Left ventricle myocardium inferior (tissue), 1 donor: ENCODE measurements around the gene LRRC25. TPM values are rescaled to one million over a fixed set of nuclear protein-coding genes. Genes with fewer than 3 reads are reported as not detected.
"Not testable (repeated sequence)": the region's sequence is repeated elsewhere in the genome, so short reads cannot be mapped to it uniquely, and the experiment has no call there.

Source experiments
- DNase-seq: peaks from one replicate; pipeline ENCODE4 v3.0.0-alpha.2; 2020
- H3K27ac ChIP-seq: fragments of 200-600 bp; replicated peaks from 2 replicates; pipeline ENCODE4 v1.8.0; 2021
- H3K27me3 ChIP-seq: fragments of 200-600 bp; 2 replicates; pipeline ENCODE4 v1.8.0; 2021; ENCODE audit warnings: low read depth
- H3K36me3 ChIP-seq: fragments of 200-600 bp; 2 replicates; pipeline ENCODE4 v1.8.0; 2021
- H3K4me1 ChIP-seq: fragments of 200-600 bp; 2 replicates; pipeline ENCODE4 v1.8.0; 2021
- H3K4me3 ChIP-seq: fragments of 200-600 bp; 2 replicates; pipeline ENCODE4 v1.8.0; 2021; ENCODE audit warnings: mild to moderate bottlenecking, moderate library complexity
- H3K9me3 ChIP-seq: fragments of 200-600 bp; replicated peaks from 2 replicates; pipeline ENCODE4 v1.8.0; 2021
- intact Hi-C: fragments of 100-400 bp; cut with micrococcal nuclease; formaldehyde crosslinking; loops from one replicate; pipeline ENCODE4 v1.11.0; 2022
- total RNA-seq: library from RNA; stranded (reverse); fragmentation: NEBNext Ultra II Directional; extraction: Animal tissue kit (Norgen Biotek cat#: 25700); gene quantifications from one replicate; pipeline ENCODE4 v1.2.1, GENCODE V29; 2021
- TF ChIP-seq, protein P1 (sequence below): fragments of 200-600 bp; IDR thresholded peaks from 2 replicates; pipeline ENCODE4 v1.8.0; 2021; ENCODE audit warnings: antibody characterized with exemption, mild to moderate bottlenecking, borderline replicate concordance
- donor health status: DM: no; HTN: yes; CAD: no; lungs with severe emphysema.

LRRC25 gene
- total RNA-seq, 1 donor from 2014 or later: 2.4 TPM

DNA sequence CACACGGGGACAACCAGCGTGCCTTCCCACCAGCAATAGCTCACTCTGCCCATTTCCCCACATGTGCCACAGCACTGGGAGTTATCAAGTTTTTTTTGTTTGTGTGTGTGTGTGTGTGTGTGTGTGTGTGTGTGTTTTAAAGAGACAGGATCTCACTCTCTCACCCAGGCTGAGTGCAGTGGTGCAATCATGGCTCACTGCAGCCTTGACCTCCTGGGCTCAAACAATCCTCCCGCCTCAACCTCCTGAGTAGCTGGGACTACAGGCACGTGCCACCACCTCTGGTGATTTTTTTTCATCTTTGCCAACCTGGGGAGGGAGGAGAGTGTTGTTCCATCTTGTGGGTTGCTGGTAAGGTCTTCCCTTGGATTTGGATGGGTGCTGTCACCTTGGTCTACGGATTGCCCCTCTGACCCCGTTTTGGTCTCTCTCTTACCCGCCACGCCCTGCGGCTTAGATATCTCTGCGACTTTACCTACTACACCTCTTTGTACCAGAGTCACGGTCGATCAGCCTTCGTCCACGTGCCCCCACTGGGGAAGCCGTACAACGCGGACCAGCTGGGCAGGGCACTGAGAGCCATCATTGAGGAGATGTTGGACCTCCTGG lies 34.4 kb downstream of the LRRC25 start:
- H3K36me3 ChIP-seq: peaks cover 54% of the 10 kb centered on the region
- intact Hi-C loops: no loop called here

DNA sequence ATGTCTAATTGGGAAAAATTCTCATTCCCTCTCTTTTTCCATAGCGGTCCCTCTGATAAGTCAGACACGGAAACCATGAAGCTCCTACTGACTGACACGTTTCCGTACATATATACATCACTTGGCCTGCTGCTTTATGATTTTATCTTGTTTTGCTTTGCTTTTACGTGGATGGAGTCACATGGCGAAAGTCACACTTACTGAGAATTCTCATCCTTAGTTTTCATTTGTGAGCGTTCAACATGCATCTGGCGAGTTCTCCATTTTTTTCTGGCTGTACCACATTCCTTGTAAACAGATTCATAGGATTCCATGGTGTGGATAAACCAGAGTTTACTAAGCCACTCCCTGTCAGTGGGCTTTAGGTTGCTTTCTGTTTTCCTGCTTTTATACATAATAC lies 35.8 kb downstream of the LRRC25 start:
- intact Hi-C loops: no loop called here
- no peak for DNase-seq
- no peak overlapping the region for H3K4me3 ChIP-seq
- TF ChIP-seq, protein P1, sequence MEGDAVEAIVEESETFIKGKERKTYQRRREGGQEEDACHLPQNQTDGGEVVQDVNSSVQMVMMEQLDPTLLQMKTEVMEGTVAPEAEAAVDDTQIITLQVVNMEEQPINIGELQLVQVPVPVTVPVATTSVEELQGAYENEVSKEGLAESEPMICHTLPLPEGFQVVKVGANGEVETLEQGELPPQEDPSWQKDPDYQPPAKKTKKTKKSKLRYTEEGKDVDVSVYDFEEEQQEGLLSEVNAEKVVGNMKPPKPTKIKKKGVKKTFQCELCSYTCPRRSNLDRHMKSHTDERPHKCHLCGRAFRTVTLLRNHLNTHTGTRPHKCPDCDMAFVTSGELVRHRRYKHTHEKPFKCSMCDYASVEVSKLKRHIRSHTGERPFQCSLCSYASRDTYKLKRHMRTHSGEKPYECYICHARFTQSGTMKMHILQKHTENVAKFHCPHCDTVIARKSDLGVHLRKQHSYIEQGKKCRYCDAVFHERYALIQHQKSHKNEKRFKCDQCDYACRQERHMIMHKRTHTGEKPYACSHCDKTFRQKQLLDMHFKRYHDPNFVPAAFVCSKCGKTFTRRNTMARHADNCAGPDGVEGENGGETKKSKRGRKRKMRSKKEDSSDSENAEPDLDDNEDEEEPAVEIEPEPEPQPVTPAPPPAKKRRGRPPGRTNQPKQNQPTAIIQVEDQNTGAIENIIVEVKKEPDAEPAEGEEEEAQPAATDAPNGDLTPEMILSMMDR: no peak
- no peaks in the 10 kb centered on the region for H3K9me3 ChIP-seq
- peaks cover 39% of the 10 kb centered on the region for H3K4me1 ChIP-seq
- no peaks in the 10 kb centered on the region for H3K27me3 ChIP-seq
- H3K36me3 ChIP-seq: peaks cover 68% of the 10 kb centered on the region
- H3K27ac ChIP-seq: no peak overlapping the region

More for the DNA sequence above, 34.4 kb downstream of the LRRC25 start:
- H3K4me3 ChIP-seq: no peak overlapping the region
- TF ChIP-seq, protein P1: no peak
- H3K9me3 ChIP-seq: no peaks in the 10 kb centered on the region
- peak overlapping the region; percentile 87 for H3K27ac ChIP-seq
- no peaks in the 10 kb centered on the region for H3K27me3 ChIP-seq
- peaks cover 32% of the 10 kb centered on the region for H3K4me1 ChIP-seq
- DNase-seq: no peak

DNA sequence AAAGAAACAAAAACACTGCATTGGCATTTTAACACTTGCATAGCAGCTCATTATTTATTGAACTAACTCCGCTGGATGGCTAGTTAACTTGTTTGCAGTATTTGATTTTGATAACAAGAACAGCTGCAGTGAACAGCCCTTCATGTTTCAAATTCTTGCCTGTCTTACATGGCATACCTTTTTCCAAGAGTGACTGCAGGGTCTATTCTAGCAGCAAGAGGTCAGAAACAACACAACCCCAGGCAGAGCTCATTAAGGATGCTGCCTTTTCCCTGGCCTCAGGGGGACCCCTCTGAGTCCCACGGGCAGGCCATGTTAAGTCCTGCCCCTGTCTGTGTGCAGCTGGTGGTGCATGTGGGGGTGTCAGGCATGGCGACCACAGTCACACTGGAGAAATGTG lies 40.4 kb downstream of the LRRC25 start:
- H3K27me3 ChIP-seq: no peaks in the 10 kb centered on the region
- peaks cover 72% of the 10 kb centered on the region for H3K36me3 ChIP-seq
- peaks cover 7% of the 10 kb centered on the region for H3K4me1 ChIP-seq
- intact Hi-C loops: no loop called here
- TF ChIP-seq, protein P1: no peak
- no peak for DNase-seq
- H3K27ac ChIP-seq: no peak overlapping the region
- H3K4me3 ChIP-seq: no peak overlapping the region
- no peaks in the 10 kb centered on the region for H3K9me3 ChIP-seq

DNA sequence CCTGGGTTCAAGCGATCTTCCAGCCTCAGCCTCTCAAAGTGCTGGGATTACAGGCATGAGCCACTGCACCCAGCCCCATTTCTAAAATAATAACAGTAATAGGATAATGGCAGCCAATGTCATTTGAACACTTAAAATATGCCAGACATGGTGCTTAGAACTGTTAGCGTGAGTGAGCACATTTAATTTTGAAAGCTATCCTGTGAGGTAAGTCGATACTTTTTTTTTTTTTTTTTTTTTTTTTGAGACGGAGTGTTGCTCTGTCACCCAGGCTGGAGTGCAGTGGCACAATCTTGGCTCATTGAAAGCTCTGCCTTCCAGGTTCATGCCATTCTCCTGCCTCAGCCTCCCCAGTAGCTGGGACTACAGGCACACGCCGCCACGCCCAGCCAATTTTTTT lies 42.7 kb downstream of the LRRC25 start:
- not testable (repeated sequence) for H3K4me1 ChIP-seq, H3K27ac ChIP-seq

DNA sequence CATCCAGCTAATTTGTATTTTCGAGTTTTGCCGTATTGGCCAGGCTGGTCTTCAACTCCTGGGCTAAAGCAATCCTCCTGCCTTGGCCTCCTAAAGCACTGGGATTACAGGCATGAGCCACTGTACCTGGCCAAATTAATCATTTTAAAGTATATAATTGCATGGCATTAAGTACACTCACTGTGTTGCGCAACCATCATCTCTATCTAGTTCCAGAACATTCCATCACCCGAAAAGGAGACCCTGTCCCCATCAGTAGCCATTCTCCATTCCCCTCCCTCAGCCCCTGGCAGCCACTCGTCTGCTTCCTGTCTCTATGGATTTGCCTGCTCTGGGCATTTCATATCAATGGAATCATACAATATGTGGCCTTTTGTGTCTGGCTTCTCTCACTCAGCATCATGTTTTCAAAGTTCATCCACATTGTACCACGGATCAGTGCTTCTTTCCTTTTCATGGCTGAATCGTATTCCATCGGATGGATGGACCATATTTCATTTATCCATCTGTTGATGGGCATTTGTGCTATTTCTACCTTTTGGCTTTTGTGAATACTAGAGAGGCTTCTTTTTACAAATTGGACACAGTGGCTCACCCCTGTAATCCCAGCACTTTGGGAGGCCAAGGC lies 43.9 kb downstream of the LRRC25 start:
- no peaks in the 10 kb centered on the region for H3K9me3 ChIP-seq
- no peak for DNase-seq
- H3K36me3 ChIP-seq: peaks cover 46% of the 10 kb centered on the region
- H3K27me3 ChIP-seq: no peaks in the 10 kb centered on the region
- intact Hi-C loops: no loop called here
- peaks cover 7% of the 10 kb centered on the region for H3K4me1 ChIP-seq
- no peak overlapping the region for H3K27ac ChIP-seq
- TF ChIP-seq, protein P1: no peak
- H3K4me3 ChIP-seq: no peak overlapping the region

More for the DNA sequence above, 42.7 kb downstream of the LRRC25 start:
- H3K9me3 ChIP-seq, DNase-seq, H3K4me3 ChIP-seq, H3K27me3 ChIP-seq, intact Hi-C loops: not testable (repeated sequence)
- peaks cover 58% of the 10 kb centered on the region for H3K36me3 ChIP-seq

GRCh38 chr19:18351544-18351943 lies 45.9 kb downstream of the LRRC25 start:
- TF ChIP-seq, protein P1: no peak
- H3K4me1 ChIP-seq: no peaks in the 10 kb centered on the region
- no peaks in the 10 kb centered on the region for H3K9me3 ChIP-seq
- no peak overlapping the region for H3K4me3 ChIP-seq
- intact Hi-C loops: no loop called here
- DNase-seq: no peak
- H3K27ac ChIP-seq: no peak overlapping the region
- H3K27me3 ChIP-seq: no peaks in the 10 kb centered on the region
- H3K36me3 ChIP-seq: peaks cover 26% of the 10 kb centered on the region
